GM20000 (cell line): ENCODE data around the gene PGBD5.

Source experiments
- DNase-seq: peaks from one replicate; pipeline ENCODE4 v3.0.0; 2012; ENCODE audit warnings: low spot score
- CTCF ChIP-seq: IDR thresholded peaks from 2 replicates; pipeline ENCODE4 v1.5.1; 2012; ENCODE audit warnings: mild to moderate bottlenecking, control low read depth; ENCODE audit errors: extremely low read depth, missing control alignments

The PGBD5 gene

GRCh38 chr1:230366504-230366915, 59.6 kb downstream of the PGBD5 start:
- no peak for TF ChIP-seq CTCF
- no peak for DNase-seq

GRCh38 chr1:230365723-230366307, 60.3 kb downstream of the PGBD5 start:
- no peak for TF ChIP-seq CTCF

GRCh38 chr1:230362949-230363348, 63.2 kb downstream of the PGBD5 start:
- TF ChIP-seq CTCF = no peak
- no peak for DNase-seq

More at GRCh38 chr1:230365723-230366307, 60.3 kb downstream of the PGBD5 start:
- DNase-seq = no peak

- no peak for TF ChIP-seq CTCF
- no peak for DNase-seq
Measured at GRCh38 chr1:230361941-230362340, 64.2 kb downstream of the PGBD5 start.

GRCh38 chr1:230359992-230360668, 66.0 kb downstream of the PGBD5 start:
- no peak for DNase-seq
- no peak for TF ChIP-seq CTCF

- TF ChIP-seq CTCF = no peak
- DNase-seq = no peak
Measured at GRCh38 chr1:230356869-230357794, 69.0 kb downstream of the PGBD5 start.

GRCh38 chr1:230356190-230356589, 69.9 kb downstream of the PGBD5 start:
- TF ChIP-seq CTCF = no peak
- no peak for DNase-seq
